Parathyroid adenoma (tissue), 2 donors: ENCODE measurements around the gene AKAP9.

Experiments used
- H2AFZ ChIP-seq: fragments of 300-600 bp; sonication (generic); one replicate; pipeline ENCODE4 v1.7.0; 2017; ENCODE audit warnings: antibody characterized with exemption, mild to moderate bottlenecking
- H3K27ac ChIP-seq: fragments of 300-600 bp; sonication (generic); one replicate; pipeline ENCODE4 v1.7.0; 2017
- H3K27me3 ChIP-seq: fragments of 300-600 bp; sonication (generic); one replicate; pipeline ENCODE4 v1.7.0; 2017; ENCODE audit warnings: low read length; ENCODE audit not compliant: control insufficient read depth, insufficient read depth
- H3K36me3 ChIP-seq: fragments of 300-600 bp; sonication (generic); one replicate; pipeline ENCODE4 v1.7.0; 2017; ENCODE audit warnings: low read length; ENCODE audit not compliant: control insufficient read depth, insufficient read depth
- H3K4me1 ChIP-seq: fragments of 300-600 bp; sonication (generic); one replicate; pipeline ENCODE4 v1.7.0; 2017; ENCODE audit warnings: control low read depth
- H3K4me2 ChIP-seq: fragments of 300-600 bp; sonication (generic); one replicate; pipeline ENCODE4 v1.7.0; 2017; ENCODE audit warnings: low read length
- H3K4me3 ChIP-seq: fragments of 300-600 bp; sonication (generic); one replicate; pipeline ENCODE4 v1.7.0; 2017; ENCODE audit warnings: low read depth, low read length
- H3K79me2 ChIP-seq: fragments of 300-600 bp; sonication (generic); one replicate; pipeline ENCODE4 v1.7.0; 2017; ENCODE audit warnings: control low read depth
- H3K9ac ChIP-seq: fragments of 300-600 bp; sonication (generic); one replicate; pipeline ENCODE4 v1.7.0; 2017; ENCODE audit warnings: mild to moderate bottlenecking
- H3K9me3 ChIP-seq: fragments of 300-600 bp; sonication (generic); one replicate; pipeline ENCODE4 v1.7.0; 2017; ENCODE audit warnings: low read length; ENCODE audit not compliant: control insufficient read depth
- TF ChIP-seq, protein P1 (sequence below): fragments of 300-600 bp; sonication (generic); IDR thresholded peaks from one replicate; pipeline ENCODE4 v1.7.0; 2017; ENCODE audit warnings: antibody characterized with exemption, mild to moderate bottlenecking
- donor health status: primary hyperparathyroidism.

AKAP9 gene

DNA sequence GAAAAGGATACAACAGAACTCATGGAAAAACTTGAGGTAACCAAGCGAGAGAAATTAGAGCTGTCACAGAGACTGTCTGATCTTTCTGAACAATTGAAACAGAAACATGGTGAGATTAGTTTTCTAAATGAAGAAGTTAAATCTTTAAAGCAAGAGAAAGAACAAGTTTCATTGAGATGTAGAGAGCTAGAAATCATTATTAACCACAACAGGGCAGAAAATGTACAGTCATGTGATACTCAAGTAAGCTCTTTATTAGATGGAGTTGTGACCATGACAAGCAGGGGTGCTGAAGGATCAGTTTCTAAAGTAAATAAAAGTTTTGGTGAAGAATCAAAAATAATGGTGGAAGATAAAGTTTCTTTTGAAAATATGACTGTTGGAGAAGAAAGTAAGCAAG, 62.1 kb downstream of the AKAP9 start:
- H3K9me3 ChIP-seq: no peaks in the 10 kb centered on the region
- H3K36me3 ChIP-seq: no peaks in the 10 kb centered on the region
- no peak overlapping the region for H3K9ac ChIP-seq
- H2AFZ ChIP-seq: no peak overlapping the region
- H3K27me3 ChIP-seq: no peaks in the 10 kb centered on the region
- no peak overlapping the region for H3K27ac ChIP-seq
- TF ChIP-seq, protein P1, sequence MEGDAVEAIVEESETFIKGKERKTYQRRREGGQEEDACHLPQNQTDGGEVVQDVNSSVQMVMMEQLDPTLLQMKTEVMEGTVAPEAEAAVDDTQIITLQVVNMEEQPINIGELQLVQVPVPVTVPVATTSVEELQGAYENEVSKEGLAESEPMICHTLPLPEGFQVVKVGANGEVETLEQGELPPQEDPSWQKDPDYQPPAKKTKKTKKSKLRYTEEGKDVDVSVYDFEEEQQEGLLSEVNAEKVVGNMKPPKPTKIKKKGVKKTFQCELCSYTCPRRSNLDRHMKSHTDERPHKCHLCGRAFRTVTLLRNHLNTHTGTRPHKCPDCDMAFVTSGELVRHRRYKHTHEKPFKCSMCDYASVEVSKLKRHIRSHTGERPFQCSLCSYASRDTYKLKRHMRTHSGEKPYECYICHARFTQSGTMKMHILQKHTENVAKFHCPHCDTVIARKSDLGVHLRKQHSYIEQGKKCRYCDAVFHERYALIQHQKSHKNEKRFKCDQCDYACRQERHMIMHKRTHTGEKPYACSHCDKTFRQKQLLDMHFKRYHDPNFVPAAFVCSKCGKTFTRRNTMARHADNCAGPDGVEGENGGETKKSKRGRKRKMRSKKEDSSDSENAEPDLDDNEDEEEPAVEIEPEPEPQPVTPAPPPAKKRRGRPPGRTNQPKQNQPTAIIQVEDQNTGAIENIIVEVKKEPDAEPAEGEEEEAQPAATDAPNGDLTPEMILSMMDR: no peak
- H3K79me2 ChIP-seq: no peaks in the 10 kb centered on the region
- no peak overlapping the region for H3K4me3 ChIP-seq
- H3K4me2 ChIP-seq: no peak overlapping the region
- no peaks in the 10 kb centered on the region for H3K4me1 ChIP-seq

DNA sequence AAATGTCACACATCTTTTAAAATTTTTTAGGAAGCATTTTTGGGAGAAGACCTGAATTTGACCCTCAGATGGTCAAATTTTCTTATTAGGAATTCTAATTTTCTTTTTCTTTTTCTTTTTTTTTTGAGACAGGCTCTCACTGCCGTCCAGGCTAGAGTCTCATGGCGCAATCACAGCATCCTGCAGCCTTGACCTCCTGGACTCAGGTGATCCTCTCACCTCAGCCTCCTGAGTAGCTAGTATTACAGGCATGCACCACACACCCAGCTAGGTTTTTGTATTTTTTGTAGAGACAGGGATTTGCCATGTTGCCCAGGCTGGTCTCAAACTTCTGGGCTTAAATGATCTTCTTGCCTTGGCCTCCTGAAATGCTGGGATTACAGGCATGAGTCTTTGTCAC, 65.4 kb downstream of the AKAP9 start:
- TF ChIP-seq, protein P1: no peak
- no peaks in the 10 kb centered on the region for H3K4me1 ChIP-seq
- H3K27me3 ChIP-seq: no peaks in the 10 kb centered on the region
- no peak overlapping the region for H3K9ac ChIP-seq
- H3K79me2 ChIP-seq: no peaks in the 10 kb centered on the region
- no peak overlapping the region for H3K4me2 ChIP-seq
- no peaks in the 10 kb centered on the region for H3K36me3 ChIP-seq
- no peak overlapping the region for H2AFZ ChIP-seq
- H3K27ac ChIP-seq: no peak overlapping the region
- no peak overlapping the region for H3K4me3 ChIP-seq
- H3K9me3 ChIP-seq: no peaks in the 10 kb centered on the region

DNA sequence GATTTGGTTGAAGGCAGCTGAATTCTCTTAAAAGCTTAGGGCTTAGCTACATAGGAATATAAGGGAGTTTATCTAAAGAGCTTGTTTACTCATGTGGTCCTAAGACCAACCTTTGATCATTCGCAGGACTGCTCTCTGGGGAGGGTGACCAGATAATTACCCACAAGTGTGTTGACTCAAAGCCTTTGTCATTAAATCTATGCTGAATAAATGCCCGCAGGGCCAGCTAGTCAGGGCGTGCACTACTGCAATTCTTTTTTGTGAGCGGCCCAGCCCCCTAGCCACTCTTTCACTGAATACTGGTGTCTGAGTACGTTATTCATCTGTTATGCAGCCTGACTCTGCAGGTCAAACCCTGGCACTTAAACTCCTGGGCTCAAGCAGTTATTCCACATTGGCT, 69.6 kb downstream of the AKAP9 start:
- Histone ChIP-seq H3K4me1 (no peaks in the 10 kb centered on the region), H3K27ac (no peak overlapping the region), H3K36me3 (no peaks in the 10 kb centered on the region), H3K79me2 (no peaks in the 10 kb centered on the region), H3K27me3 (no peaks in the 10 kb centered on the region), H2AFZ (no peak overlapping the region), H3K4me3 (no peak overlapping the region), H3K9me3 (no peaks in the 10 kb centered on the region), H3K4me2 (no peak overlapping the region), H3K9ac (no peak overlapping the region)
- TF ChIP-seq, protein P1: no peak

DNA sequence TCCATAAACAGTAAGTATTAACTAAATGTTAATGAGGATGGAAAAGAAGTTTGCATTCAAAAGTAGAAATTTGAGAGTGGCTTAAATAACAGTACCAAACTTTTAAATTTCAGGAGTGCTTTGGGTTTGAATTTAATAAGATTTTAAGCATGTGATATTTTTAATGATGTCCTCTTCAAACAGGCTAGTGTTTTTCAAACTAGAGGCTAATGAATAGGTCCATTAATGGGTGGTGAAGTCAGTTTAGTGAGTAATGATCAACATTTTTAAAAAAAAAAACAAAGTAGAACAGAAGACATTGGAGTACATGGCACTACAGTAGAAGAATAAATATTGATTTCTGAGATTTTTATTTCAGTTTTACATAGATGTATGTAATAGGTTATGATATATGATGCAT, 72.9 kb downstream of the AKAP9 start:
- Histone ChIP-seq H3K4me1 (no peaks in the 10 kb centered on the region), H3K9me3 (no peaks in the 10 kb centered on the region), H3K79me2 (no peaks in the 10 kb centered on the region), H2AFZ (no peak overlapping the region), H3K9ac (no peak overlapping the region), H3K27ac (no peak overlapping the region), H3K4me3 (no peak overlapping the region), H3K36me3 (no peaks in the 10 kb centered on the region), H3K4me2 (no peak overlapping the region), H3K27me3 (no peaks in the 10 kb centered on the region)
- TF ChIP-seq, protein P1: no peak

DNA sequence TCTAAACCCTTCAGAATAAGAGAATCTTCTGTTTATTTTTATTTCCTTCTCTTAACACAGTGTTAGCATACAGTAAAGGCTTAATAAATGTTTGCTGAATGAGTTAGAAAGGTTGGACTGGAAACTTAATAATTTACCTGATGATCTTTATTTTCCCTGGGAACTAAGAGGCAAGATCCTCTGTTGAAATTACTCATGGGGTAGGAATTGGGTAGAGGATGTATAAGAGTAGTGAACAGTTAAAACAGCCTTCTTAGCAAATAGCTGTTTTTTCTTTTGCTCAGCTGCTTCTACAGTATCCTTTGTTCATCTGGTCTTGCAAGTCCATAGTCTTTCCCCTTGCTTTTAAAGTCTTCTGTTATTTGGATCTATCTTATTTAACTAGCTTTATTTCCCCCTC, 80.0 kb downstream of the AKAP9 start:
- no peaks in the 10 kb centered on the region for H3K36me3 ChIP-seq
- H3K9me3 ChIP-seq: no peaks in the 10 kb centered on the region
- TF ChIP-seq, protein P1: no peak
- no peaks in the 10 kb centered on the region for H3K4me1 ChIP-seq
- H3K4me3 ChIP-seq: no peak overlapping the region
- no peak overlapping the region for H3K9ac ChIP-seq
- no peak overlapping the region for H3K4me2 ChIP-seq
- H3K27ac ChIP-seq: no peak overlapping the region
- no peak overlapping the region for H2AFZ ChIP-seq
- H3K79me2 ChIP-seq: no peaks in the 10 kb centered on the region
- H3K27me3 ChIP-seq: no peaks in the 10 kb centered on the region
